Left lung (tissue), 10 donors: Measurements from ENCODE around the gene METTL9. TPM values are rescaled to one million over a fixed set of nuclear protein-coding genes. Genes with fewer than 3 reads are reported as not detected.
A peak's percentile ranks its signal among the peaks of the same experiment; 100 is the strongest.
"Not testable (repeated sequence)": the region's sequence is repeated elsewhere in the genome, so short reads cannot be mapped to it uniquely, and the experiment has no call there.

ENCODE experiments used
- ATAC-seq: fragments of 200-7000 bp; cut with Tn5 transposase; one replicate; pipeline ENCODE4 v1.9.1; 2020; ENCODE audit warnings: moderate library complexity
- DNase-seq, 4 donors: peaks; one replicate each; pipeline ENCODE4 v3.0.0-alpha.2; 2013 to 2020
- H3K27ac ChIP-seq, 2 donors: fragments of 200-600 bp; sonication (generic) in 1 of 2; one replicate each; pipeline versions ENCODE4 v1.5.0 to v1.8.0; 2020 to 2021
- H3K27me3 ChIP-seq, 2 donors: fragments of 200-600 bp; sonication (generic) in 1 of 2; one replicate each; pipeline versions ENCODE4 v1.5.0 to v1.8.0; 2020 to 2021
- H3K36me3 ChIP-seq, 2 donors: fragments of 200-600 bp; sonication (generic) in 1 of 2; one replicate each; pipeline versions ENCODE4 v1.5.0 to v1.8.0; 2020 to 2021
- H3K4me1 ChIP-seq, 2 donors: fragments of 200-600 bp; one replicate each; pipeline ENCODE4 v1.8.0; 2021
- H3K4me3 ChIP-seq, 2 donors: fragments of 200-600 bp; sonication (generic) in 1 of 2; one replicate each; pipeline versions ENCODE4 v1.5.0 to v1.8.0; 2020 to 2021; ENCODE audit warnings: mild to moderate bottlenecking in 1 of 2
- H3K9me3 ChIP-seq, 2 donors: fragments of 200-600 bp; sonication (generic) in 1 of 2; one replicate each; pipeline versions ENCODE4 v1.5.0 to v1.8.0; 2020 to 2021
- CTCF ChIP-seq, 2 donors: fragments of 200-600 bp; sonication (generic) in 1 of 2; IDR thresholded peaks; one replicate each; pipeline versions ENCODE4 v1.5.0 to v1.8.0; 2021; ENCODE audit warnings: antibody characterized with exemption in 2 of 2
- intact Hi-C, 2 donors: fragments of 100-400 bp; cut with DNase I; formaldehyde crosslinking; loops; one replicate each; pipeline versions ENCODE4 v1.11.2 to v1.14.2; 2022
- polyA plus RNA-seq, 6 donors: library from polyadenylated mRNA; unstranded; fragments of 120-200 nt; gene quantifications; one replicate each; pipeline ENCODE4 v1.2.1, GENCODE V29; 2013; ENCODE audit not compliant: insufficient read length in 6 of 6
- total RNA-seq, 2 donors: library from RNA; stranded (reverse); fragmentation: NEBNext Ultra II Directional; extraction: Animal tissue kit (Norgen Biotek cat#: 25700); gene quantifications; one replicate each; pipeline ENCODE4 v1.2.1, GENCODE V29; 2021
- donor health status: DM: no; HTN: yes; CAD: no.
- donor health status: DM: no; HTN: no; CAD: no.

Gene METTL9
- total and polyA plus RNA-seq, 8 donors = 93.7 to 169 (median 154) TPM

DNA sequence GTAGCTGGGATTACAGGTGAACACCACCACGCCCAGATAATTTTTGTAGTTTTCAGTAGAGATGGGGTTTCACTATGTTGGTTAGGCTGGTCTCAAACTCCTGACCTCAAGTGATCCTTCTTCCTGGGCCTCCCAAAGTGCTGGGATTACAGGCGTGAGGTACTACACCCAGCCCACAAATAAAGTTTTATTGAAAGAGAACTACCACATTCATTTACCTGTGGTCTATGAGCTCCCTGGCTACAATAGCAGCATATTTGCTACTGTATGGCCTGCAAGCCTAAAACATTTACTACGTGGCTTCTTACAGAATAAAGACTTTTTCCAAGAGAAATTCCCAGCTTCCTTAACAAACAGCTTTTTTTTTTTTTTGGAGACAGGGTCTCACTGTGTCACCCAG is 3.4 kb downstream of the METTL9 start:
- H3K4me1 ChIP-seq = peaks cover 4 to 87% of the 10 kb centered on the region in 2 donors

DNA sequence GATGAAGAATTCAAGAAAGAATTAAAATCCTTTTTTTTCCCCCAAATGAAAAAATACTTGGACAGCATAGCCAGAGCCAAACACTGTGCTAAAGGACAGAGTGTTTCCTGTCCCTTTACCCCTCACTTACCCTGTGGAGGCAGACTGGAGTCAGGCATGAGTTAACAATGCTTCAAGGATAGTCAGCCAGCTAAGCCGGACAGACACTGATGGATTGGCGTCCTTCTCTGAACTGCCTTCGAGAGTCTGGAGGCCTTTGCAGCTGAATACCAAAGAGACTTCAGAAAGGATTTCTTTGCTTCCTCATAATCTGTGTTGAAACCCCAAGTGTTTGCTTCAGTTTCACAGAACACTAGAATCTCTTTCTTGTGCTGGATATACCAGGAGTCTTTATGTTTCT is 4.6 kb downstream of the METTL9 start:
- Histone ChIP-seq H3K4me1 (peaks cover 4 to 88% of the 10 kb centered on the region in 2 donors), H3K4me3 (peak overlapping the region in 1 of 2 donors; percentile 17), H3K27me3 (no peaks in the 10 kb centered on the region), H3K27ac (peak overlapping the region in 1 of 2 donors; percentile 73), H3K9me3 (no peaks in the 10 kb centered on the region), H3K36me3 (no peaks in the 10 kb centered on the region)
- no peak for TF ChIP-seq CTCF (IDR thresholded peaks at IDR 0.05)
- ATAC-seq (no peak), DNase-seq (peak in 1 of 4 donors; percentile 8)
- intact Hi-C loops = no loop called here

More for the DNA sequence above, 3.4 kb downstream of the METTL9 start:
- Histone ChIP-seq H3K9me3 (no peaks in the 10 kb centered on the region), H3K27me3 (no peaks in the 10 kb centered on the region), H3K4me3 (peak overlapping the region in 1 of 2 donors; percentile 92), H3K27ac (peak overlapping the region in 1 of 2 donors; percentile 96), H3K36me3 (no peaks in the 10 kb centered on the region)
- intact Hi-C loops = no loop called here
- DNase-seq (no peak), ATAC-seq (no peak)
- TF ChIP-seq CTCF (IDR thresholded peaks at IDR 0.05) = no peak

DNA sequence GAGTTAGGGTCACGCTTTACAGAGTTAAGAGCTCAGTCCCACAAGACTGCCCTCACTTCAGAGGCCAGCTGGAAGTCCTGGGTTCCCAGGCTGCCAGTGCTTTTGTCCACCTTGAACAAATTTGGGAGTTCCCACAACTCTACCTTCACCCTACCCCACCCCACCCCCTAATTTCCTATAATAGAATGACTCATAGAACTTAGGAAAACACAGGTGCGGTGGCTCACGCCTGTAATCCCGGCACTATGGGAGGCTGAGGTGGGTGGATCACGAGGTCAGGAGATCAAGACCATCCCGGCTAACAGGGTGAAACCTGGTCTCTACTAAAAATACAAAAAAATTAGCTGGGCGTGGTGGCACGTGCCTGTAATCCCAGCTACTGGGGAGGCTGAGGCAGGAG is 6.5 kb downstream of the METTL9 start:
- peak overlapping the region in 1 of 2 donors; percentile 73 for H3K27ac ChIP-seq

GRCh38 chr16:21608639-21609328 is 9.4 kb downstream of the METTL9 start:
- H3K27ac ChIP-seq = peak overlapping the region in 1 of 2 donors; percentile 29
- ATAC-seq (no peak), DNase-seq (no peak)
- H3K36me3 ChIP-seq = no peaks in the 10 kb centered on the region
- H3K4me3 ChIP-seq = no peak overlapping the region
- H3K4me1 ChIP-seq = peaks cover 13 to 98% of the 10 kb centered on the region in 2 donors
- no peaks in the 10 kb centered on the region for H3K9me3 ChIP-seq
- TF ChIP-seq CTCF (IDR thresholded peaks at IDR 0.05) = no peak
- intact Hi-C loops = no loop called here
- H3K27me3 ChIP-seq = no peaks in the 10 kb centered on the region

More for the DNA sequence above, 6.5 kb downstream of the METTL9 start:
- ATAC-seq, H3K4me3 ChIP-seq, H3K27me3 ChIP-seq, H3K9me3 ChIP-seq, intact Hi-C loops, H3K36me3 ChIP-seq, DNase-seq: not testable (repeated sequence)
- H3K4me1 ChIP-seq = peaks cover 4 to 100% of the 10 kb centered on the region in 2 donors

- H3K27me3 ChIP-seq = no peaks in the 10 kb centered on the region
- H3K4me3 ChIP-seq = no peak overlapping the region
- no peak for TF ChIP-seq CTCF (IDR thresholded peaks at IDR 0.05)
- H3K27ac ChIP-seq = peak overlapping the region in 1 of 2 donors; percentile 80
- intact Hi-C loops = no loop called here
- H3K9me3 ChIP-seq = no peaks in the 10 kb centered on the region
- no peaks in the 10 kb centered on the region for H3K36me3 ChIP-seq
- peaks cover 13 to 95% of the 10 kb centered on the region in 2 donors for H3K4me1 ChIP-seq
- ATAC-seq = no peak
- no peak for DNase-seq
These were observed 10.7 kb downstream of the METTL9 start for GRCh38 chr16:21610006-21610544.
